HUES64 (cell line): ENCODE data around the gene C19orf33.
"Not testable (repeated sequence)": the region's sequence is repeated elsewhere in the genome, so short reads cannot be mapped to it uniquely, and the experiment has no call there.

ENCODE experiments used
- H3K27ac ChIP-seq: 2 replicates; pipeline ENCODE4 v1.7.0; 2013; ENCODE audit warnings: low read depth, low read length, inconsistent platforms
- H3K27me3 ChIP-seq: 2 replicates; pipeline ENCODE4 v1.6.1; 2013; ENCODE audit warnings: mild to moderate bottlenecking, low read length; ENCODE audit not compliant: insufficient read depth
- H3K36me3 ChIP-seq: 2 replicates; pipeline ENCODE4 v1.6.1; 2013; ENCODE audit warnings: mild to moderate bottlenecking, low read length; ENCODE audit not compliant: insufficient read depth
- H3K4me1 ChIP-seq: 2 replicates; pipeline ENCODE4 v1.6.1; 2013; ENCODE audit warnings: mild to moderate bottlenecking, low read length, moderate library complexity; ENCODE audit not compliant: insufficient read depth
- H3K4me3 ChIP-seq: 2 replicates; pipeline ENCODE4 v1.5.1; 2013; ENCODE audit warnings: mild to moderate bottlenecking, low read length, moderate library complexity
- H3K9ac ChIP-seq: 2 replicates; pipeline ENCODE4 v1.6.1; 2013; ENCODE audit warnings: mild to moderate bottlenecking, low read depth, low read length
- H3K9me3 ChIP-seq: 2 replicates; pipeline ENCODE4 v1.6.1; 2013; ENCODE audit warnings: low read depth, low read length; ENCODE audit not compliant: insufficient read depth
- WGBS: fragments of 150-250, 120-280 bp; methylation state at CpG from one replicate; pipeline ENCODE4 v1.1.7; 2013; ENCODE audit warnings: missing lambda C conversion rate; 5-methylcytosine and 5-hydroxymethylcytosine counted together

The C19orf33 gene

GRCh38 chr19:38326591-38326990, 22.5 kb downstream of the C19orf33 start:
- 95% methylated on average over 22 of the region's 22 CpGs for WGBS
- Histone ChIP-seq H3K9ac (no peak overlapping the region), H3K27ac (no peak overlapping the region), H3K36me3 (peaks cover 16% of the 10 kb centered on the region), H3K9me3 (no peaks in the 10 kb centered on the region), H3K27me3 (no peaks in the 10 kb centered on the region), H3K4me1 (no peaks in the 10 kb centered on the region), H3K4me3 (no peak overlapping the region)

- Histone ChIP-seq H3K4me1 (no peaks in the 10 kb centered on the region), H3K36me3 (peaks cover 16% of the 10 kb centered on the region), H3K27ac (no peak overlapping the region), H3K9ac (no peak overlapping the region), H3K4me3 (no peak overlapping the region), H3K9me3 (no peaks in the 10 kb centered on the region), H3K27me3 (no peaks in the 10 kb centered on the region)
- WGBS, result 93% methylated on average over 7 of the region's 7 CpGs
Measured at GRCh38 chr19:38329651-38330050, 25.6 kb downstream of the C19orf33 start.

GRCh38 chr19:38331728-38332127, 27.7 kb downstream of the C19orf33 start:
- no peak overlapping the region for H3K9ac ChIP-seq
- no CpG with 5 or more reads among the region's 1 CpG for WGBS
- H3K27ac ChIP-seq, result no peak overlapping the region
- H3K4me1 ChIP-seq, result no peaks in the 10 kb centered on the region
- no peaks in the 10 kb centered on the region for H3K9me3 ChIP-seq
- no peak overlapping the region for H3K4me3 ChIP-seq
- peaks cover 14% of the 10 kb centered on the region for H3K36me3 ChIP-seq
- H3K27me3 ChIP-seq, result no peaks in the 10 kb centered on the region

DNA sequence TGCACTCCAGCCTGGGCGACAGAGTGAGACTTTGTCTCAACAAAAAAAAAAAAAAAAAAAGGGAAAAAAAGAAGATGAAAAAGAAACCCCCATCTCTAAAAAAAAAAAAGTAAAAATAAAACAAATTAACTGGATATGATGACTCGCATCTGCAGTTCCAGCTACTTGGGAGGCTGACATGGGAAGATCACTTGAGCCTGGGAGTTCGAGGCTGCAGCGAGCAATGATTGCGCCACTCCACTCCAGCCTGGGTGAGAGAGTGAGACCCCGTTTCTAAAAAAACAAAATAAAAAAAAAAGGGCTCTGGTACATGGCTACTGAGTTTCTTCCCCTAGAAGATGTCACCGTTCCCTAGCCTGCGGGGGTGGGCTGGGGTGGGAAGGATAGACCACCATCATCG, 29.2 kb downstream of the C19orf33 start:
- H3K27ac ChIP-seq, result no peak overlapping the region
- H3K4me3 ChIP-seq, result no peak overlapping the region
- H3K4me1 ChIP-seq, result no peaks in the 10 kb centered on the region
- H3K9ac ChIP-seq, result no peak overlapping the region
- H3K36me3 ChIP-seq, result peaks cover under 1% of the 10 kb centered on the region; the same call in 1 of the 2 replicates
- WGBS, result 98% methylated on average over 6 of the region's 9 CpGs
- no peaks in the 10 kb centered on the region for H3K9me3 ChIP-seq
- H3K27me3 ChIP-seq, result no peaks in the 10 kb centered on the region

DNA sequence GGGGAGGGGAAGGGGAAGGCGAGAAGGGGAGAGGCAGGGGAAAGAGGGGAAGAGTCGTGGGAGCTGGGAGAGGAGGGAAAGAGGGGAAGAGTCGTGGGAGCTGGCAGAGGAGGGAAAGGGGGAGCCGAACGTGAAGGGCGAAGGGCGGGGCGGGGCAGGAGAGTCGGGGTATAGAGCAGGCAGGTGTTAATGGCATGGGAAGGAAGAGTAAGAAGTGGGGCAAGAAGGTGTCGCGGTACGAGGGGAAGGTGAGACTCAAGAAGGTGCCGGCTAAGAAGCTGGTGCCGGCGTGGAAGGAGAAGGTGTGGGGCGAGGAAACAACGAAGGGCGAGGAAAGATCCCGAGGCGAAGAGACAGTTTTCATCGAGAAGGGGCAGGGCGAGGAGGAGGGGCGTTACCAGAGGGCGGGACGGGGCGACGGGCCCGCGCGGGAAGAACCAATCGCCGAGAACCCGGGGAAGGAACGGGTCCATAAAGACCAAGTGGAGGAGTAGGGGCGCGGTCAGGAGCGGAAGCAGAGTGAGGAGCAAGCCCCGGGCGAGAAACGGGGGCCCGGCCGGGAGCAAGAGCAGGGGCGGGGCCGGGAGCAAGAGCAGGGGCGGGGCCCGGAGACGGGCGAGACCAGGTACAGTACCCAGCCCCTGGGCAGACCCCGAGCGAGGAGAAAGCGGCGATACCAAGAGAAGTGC, 32.0 kb downstream of the C19orf33 start:
- WGBS, result under 1% methylated on average over 52 of the region's 52 CpGs
- H3K4me1 ChIP-seq, result no peaks in the 10 kb centered on the region
- peak overlapping the region; percentile 64; the same call in 1 of the 2 replicates for H3K27ac ChIP-seq
- no peaks in the 10 kb centered on the region for H3K27me3 ChIP-seq
- H3K4me3 ChIP-seq, result peak overlapping the region; percentile 83
- H3K9me3 ChIP-seq, result no peaks in the 10 kb centered on the region
- peak overlapping the region; percentile 41; the same call in 1 of the 2 replicates for H3K9ac ChIP-seq
- no peaks in the 10 kb centered on the region for H3K36me3 ChIP-seq

DNA sequence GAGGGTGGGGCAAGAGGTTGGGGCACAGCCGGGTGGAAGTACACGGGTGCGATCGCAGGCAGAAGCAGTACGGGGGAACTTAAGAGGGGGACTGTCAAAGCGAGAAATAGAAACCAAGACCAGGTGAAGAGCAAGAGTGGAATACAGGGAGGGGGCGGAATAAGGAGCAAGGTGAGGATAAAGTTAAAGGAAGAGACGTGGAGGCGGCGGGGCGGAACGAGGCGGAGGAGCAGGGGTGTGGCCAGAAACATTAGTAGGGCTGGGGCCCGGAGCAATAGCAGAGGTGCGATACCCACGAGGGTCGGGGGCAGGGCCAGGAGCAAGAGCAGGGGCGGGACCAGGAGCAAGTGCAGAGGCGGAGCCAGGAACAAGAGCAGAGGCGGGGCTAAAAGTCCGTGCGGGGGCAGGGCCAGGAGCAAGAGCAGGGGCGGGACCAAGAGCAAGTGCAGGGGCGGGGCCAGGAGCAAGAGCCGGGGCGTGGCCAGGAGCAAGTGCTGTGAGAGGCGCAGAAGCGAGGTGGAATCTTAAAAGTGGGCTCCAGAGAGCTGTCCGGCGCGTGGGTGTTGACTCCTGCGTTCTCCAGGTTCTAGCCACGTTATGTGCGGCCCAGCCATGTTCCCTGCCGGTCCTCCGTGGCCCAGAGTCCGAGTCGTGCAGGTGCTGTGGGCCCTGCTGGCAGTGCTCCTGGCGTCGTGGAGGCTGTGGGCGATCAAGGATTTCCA, 32.7 kb downstream of the C19orf33 start:
- Histone ChIP-seq H3K27me3 (no peaks in the 10 kb centered on the region), H3K36me3 (no peaks in the 10 kb centered on the region), H3K4me1 (no peaks in the 10 kb centered on the region), H3K4me3 (peak overlapping the region; percentile 83), H3K27ac (peak overlapping the region; percentile 64; the same call in 1 of the 2 replicates), H3K9me3 (no peaks in the 10 kb centered on the region), H3K9ac (peak overlapping the region; percentile 41; the same call in 1 of the 2 replicates)
- WGBS, result 6% methylated on average over 41 of the region's 41 CpGs

DNA sequence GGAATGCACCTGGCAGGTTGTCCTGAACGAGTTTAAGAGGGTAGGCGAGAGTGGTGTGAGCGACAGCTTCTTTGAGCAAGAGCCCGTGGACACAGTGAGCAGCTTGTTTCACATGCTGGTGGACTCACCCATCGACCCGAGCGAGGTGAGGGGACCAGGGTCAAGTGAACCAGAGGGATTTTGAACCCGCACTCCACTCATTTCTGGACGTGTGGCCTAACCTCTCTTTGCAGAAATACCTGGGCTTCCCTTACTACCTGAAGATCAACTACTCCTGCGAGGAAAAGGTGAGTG, 33.3 kb downstream of the C19orf33 start:
- Histone ChIP-seq H3K4me1 (no peaks in the 10 kb centered on the region), H3K9me3 (no peaks in the 10 kb centered on the region), H3K27ac (no peak overlapping the region; the same call in 1 of the 2 replicates), H3K36me3 (no peaks in the 10 kb centered on the region), H3K4me3 (peak overlapping the region; percentile 83), H3K9ac (no peak overlapping the region), H3K27me3 (no peaks in the 10 kb centered on the region)
- 68% methylated on average over 10 of the region's 10 CpGs for WGBS

- not testable (repeated sequence) for H3K27ac ChIP-seq, H3K9me3 ChIP-seq, H3K4me3 ChIP-seq, H3K4me1 ChIP-seq, H3K36me3 ChIP-seq, H3K27me3 ChIP-seq, H3K9ac ChIP-seq
- WGBS, result 75% methylated on average over 4 of the region's 4 CpGs
Measured at GRCh38 chr19:38339011-38339410, 35.0 kb downstream of the C19orf33 start.

DNA sequence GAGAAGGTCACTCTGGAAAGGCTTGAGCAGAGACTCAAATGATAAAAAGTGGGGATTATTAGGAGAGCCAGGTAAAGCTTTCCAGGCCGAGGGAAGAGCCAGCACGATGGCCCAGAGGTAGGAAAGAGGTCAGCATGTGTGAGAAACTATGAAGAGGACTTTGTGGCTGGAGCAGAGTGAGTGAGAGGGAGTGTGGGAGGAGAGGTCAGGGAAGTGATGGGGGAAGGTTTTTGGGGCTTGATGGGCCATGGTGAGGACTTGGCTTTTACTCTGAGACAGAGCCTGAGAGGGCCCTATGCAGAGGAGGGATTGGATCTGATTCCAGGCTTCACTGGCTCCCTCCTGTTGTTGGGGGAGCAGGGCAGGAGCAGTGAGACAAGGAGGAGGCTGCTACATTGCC, 36.9 kb downstream of the C19orf33 start:
- Histone ChIP-seq H3K4me3 (no peak overlapping the region), H3K4me1 (no peaks in the 10 kb centered on the region), H3K36me3 (no peaks in the 10 kb centered on the region), H3K9me3 (no peaks in the 10 kb centered on the region), H3K27ac (no peak overlapping the region), H3K9ac (no peak overlapping the region), H3K27me3 (no peaks in the 10 kb centered on the region)
- WGBS, result 87% methylated on average over 2 of the region's 2 CpGs

DNA sequence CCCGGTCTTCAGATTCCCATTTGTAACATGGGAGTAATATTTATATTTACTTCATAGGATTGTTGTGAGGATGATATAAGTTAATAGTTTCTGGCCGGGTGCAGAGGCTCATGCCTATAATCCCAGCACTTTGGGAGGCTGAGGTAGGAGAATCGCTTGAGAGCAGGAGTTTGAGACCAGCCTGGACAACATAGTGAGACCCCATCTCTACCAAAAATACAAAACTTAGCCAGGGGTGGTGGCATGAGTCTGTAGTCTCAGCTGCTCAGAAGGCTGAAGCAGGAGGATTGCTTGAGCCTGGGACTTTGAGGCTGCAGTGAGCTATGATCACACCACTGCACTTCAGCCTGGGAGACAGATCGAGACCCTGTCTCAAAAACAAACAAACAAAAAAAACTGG, 42.8 kb downstream of the C19orf33 start:
- no peaks in the 10 kb centered on the region for H3K36me3 ChIP-seq
- no peak overlapping the region for H3K4me3 ChIP-seq
- 80% methylated on average over 3 of the region's 4 CpGs for WGBS
- no peak overlapping the region for H3K9ac ChIP-seq
- no peak overlapping the region for H3K27ac ChIP-seq
- no peaks in the 10 kb centered on the region for H3K4me1 ChIP-seq
- no peaks in the 10 kb centered on the region for H3K9me3 ChIP-seq
- H3K27me3 ChIP-seq, result no peaks in the 10 kb centered on the region

DNA sequence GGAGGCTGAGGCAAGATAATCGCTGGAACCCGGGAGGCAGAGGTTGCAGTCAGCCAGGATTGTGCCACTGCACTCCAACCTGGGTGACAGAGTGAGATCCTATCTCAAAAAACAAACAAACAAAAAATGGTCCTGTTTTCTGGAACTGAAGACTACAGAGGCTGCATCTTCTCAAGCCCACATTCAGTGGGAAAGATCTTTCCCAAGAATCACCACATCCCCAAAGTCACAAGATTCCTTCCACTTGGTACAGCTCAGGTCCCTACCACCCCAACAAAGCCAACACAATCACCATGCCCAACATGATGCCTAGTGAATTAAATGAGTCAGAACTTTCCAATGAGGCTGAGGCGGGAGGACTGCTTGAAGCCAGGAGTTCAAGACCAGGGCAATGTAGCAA, 46.8 kb downstream of the C19orf33 start:
- H3K36me3 ChIP-seq, result no peaks in the 10 kb centered on the region
- WGBS, result 92% methylated on average over 3 of the region's 3 CpGs
- H3K27me3 ChIP-seq, result no peaks in the 10 kb centered on the region
- no peak overlapping the region for H3K9ac ChIP-seq
- H3K9me3 ChIP-seq, result no peaks in the 10 kb centered on the region
- no peak overlapping the region for H3K4me3 ChIP-seq
- no peak overlapping the region for H3K27ac ChIP-seq
- H3K4me1 ChIP-seq, result no peaks in the 10 kb centered on the region
